ENCODE results near the gene RIC1. TPM values are rescaled to one million over a fixed set of nuclear protein-coding genes. Genes with fewer than 3 reads are reported as not detected.

RIC1 gene
- total RNA-seq, 2 experiments from 2014 or later = 24.7 to 26.3 TPM

- ChIA-PET POLR2A (interaction anchor here (0.9 to 1.5 kb wide), 2 partner anchors 23 to 194 kb away, joined by 3 read pairs; partner anchors contain the start of gene PLGRKT), CTCF (interaction anchor here (2.3 kb wide), 1 partner anchor 30 kb away, joined by 6 read pairs; no protein-coding TSS in a partner anchor)
- peak overlapping the region; percentile 28 for H3K4me3 Mint-ChIP-seq
These were observed 2.1 kb downstream of the RIC1 start for GRCh38 chr9:5631026-5631425.

GRCh38 chr9:5632540-5632939 lies 3.6 kb downstream of the RIC1 start:
- ChIA-PET CTCF (interaction anchor here (1.1 to 2.3 kb wide), 2 partner anchors 32 to 39 kb away, joined by 3 to 6 read pairs; no protein-coding TSS in a partner anchor), POLR2A (interaction anchor here (0.7 to 1.7 kb wide), 3 partner anchors 30 to 515 kb away, joined by 3 to 4 read pairs (median 3); no protein-coding TSS in a partner anchor)
- ATAC-seq (ENCODE audit: poor library complexity) (no peak), DNase-seq (no peak)
- H3K27me3 Mint-ChIP-seq = no peaks in the 10 kb centered on the region
- no peaks in the 10 kb centered on the region for H3K27me3 ChIP-seq (ENCODE audit: control insufficient read depth in 1 of 2, insufficient read depth in 2 of 2, low read length in 2 of 2)
- no peak overlapping the region for H3K27ac Mint-ChIP-seq
- H3K27ac ChIP-seq (ENCODE audit: low read depth in 1 of 2, low read length in 2 of 2) = no peak overlapping the region
- H3K4me3 Mint-ChIP-seq = no peak overlapping the region
- H3K9me3 Mint-ChIP-seq = peaks cover 8% of the 10 kb centered on the region
- peaks cover 55% of the 10 kb centered on the region for H3K4me1 Mint-ChIP-seq (ENCODE audit: low read depth)
- no peak overlapping the region for H3K4me3 ChIP-seq (ENCODE audit: low read length)
- no peaks in the 10 kb centered on the region for H3K36me3 ChIP-seq (ENCODE audit: insufficient read depth, low read length)
- H3K4me1 ChIP-seq (ENCODE audit: insufficient read depth, low read length) = peaks cover 12% of the 10 kb centered on the region
- H3K9me3 ChIP-seq (ENCODE audit: control insufficient read depth in 1 of 2, insufficient read depth in 1 of 2, low read length in 2 of 2) = peaks cover 0 to 6% of the 10 kb centered on the region in 2 experiments
- intact Hi-C loops (cut with DNase I, micrococcal nuclease) = loop anchor here in 1 of 2 experiments (5.0 kb wide), 3 partner anchors 40 to 385 kb away; partner anchors contain the start of genes ERMP1 and RANBP6
- TF ChIP-seq CTCF (IDR thresholded peaks at IDR 0.05) = no peak
- H3K36me3 Mint-ChIP-seq (ENCODE audit: low read depth) = peaks cover 35% of the 10 kb centered on the region

More at GRCh38 chr9:5631026-5631425, 2.1 kb downstream of the RIC1 start:
- no peak overlapping the region for H3K4me3 ChIP-seq (ENCODE audit: low read length)
- no peak for DNase-seq
- no peaks in the 10 kb centered on the region for H3K27me3 ChIP-seq (ENCODE audit: control insufficient read depth in 1 of 2, insufficient read depth in 2 of 2, low read length in 2 of 2)
- TF ChIP-seq CTCF (IDR thresholded peaks at IDR 0.05) = no peak
- H3K9me3 ChIP-seq (ENCODE audit: control insufficient read depth in 1 of 2, insufficient read depth in 1 of 2, low read length in 2 of 2) = peaks cover 0 to 6% of the 10 kb centered on the region in 2 experiments
- intact Hi-C loops (cut with DNase I, micrococcal nuclease) = loop anchor here in 1 of 2 experiments (5.0 kb wide), 3 partner anchors 41 to 386 kb away; partner anchors contain the start of genes ERMP1 and RANBP6
- Mint-ChIP-seq H3K4me1 (ENCODE audit: low read depth) (peaks cover 65% of the 10 kb centered on the region), H3K36me3 (ENCODE audit: low read depth) (peaks cover 41% of the 10 kb centered on the region), H3K27me3 (no peaks in the 10 kb centered on the region), H3K27ac (no peak overlapping the region), H3K9me3 (peaks cover 6% of the 10 kb centered on the region)
- H3K27ac ChIP-seq (ENCODE audit: low read depth in 1 of 2, low read length in 2 of 2) = no peak overlapping the region
- peaks cover 25% of the 10 kb centered on the region for H3K4me1 ChIP-seq (ENCODE audit: insufficient read depth, low read length)
- no peaks in the 10 kb centered on the region for H3K36me3 ChIP-seq (ENCODE audit: insufficient read depth, low read length)
- ATAC-seq (ENCODE audit: poor library complexity) = no peak

GRCh38 chr9:5633243-5633642 lies 4.3 kb downstream of the RIC1 start:
- Mint-ChIP-seq H3K36me3 (ENCODE audit: low read depth) (peaks cover 37% of the 10 kb centered on the region), H3K9me3 (peaks cover 12% of the 10 kb centered on the region), H3K27ac (no peak overlapping the region), H3K4me1 (ENCODE audit: low read depth) (peaks cover 58% of the 10 kb centered on the region), H3K27me3 (no peaks in the 10 kb centered on the region), H3K4me3 (no peak overlapping the region)
- no peak for TF ChIP-seq CTCF (IDR thresholded peaks at IDR 0.05)
- Histone ChIP-seq H3K36me3 (ENCODE audit: insufficient read depth, low read length) (no peaks in the 10 kb centered on the region), H3K9me3 (ENCODE audit: control insufficient read depth in 1 of 2, insufficient read depth in 1 of 2, low read length in 2 of 2) (peaks cover 0 to 10% of the 10 kb centered on the region in 2 experiments), H3K4me3 (ENCODE audit: low read length) (no peak overlapping the region), H3K27me3 (ENCODE audit: control insufficient read depth in 1 of 2, insufficient read depth in 2 of 2, low read length in 2 of 2) (no peaks in the 10 kb centered on the region), H3K27ac (ENCODE audit: low read depth in 1 of 2, low read length in 2 of 2) (no peak overlapping the region), H3K4me1 (ENCODE audit: insufficient read depth, low read length) (peaks cover 8% of the 10 kb centered on the region)
- intact Hi-C loops (cut with DNase I, micrococcal nuclease) = loop anchor here in 1 of 2 experiments (5.0 kb wide), 3 partner anchors 39 to 384 kb away; partner anchors contain the start of genes ERMP1 and RANBP6
- POLR2A ChIA-PET = interaction anchor here (1.7 kb wide), 1 partner anchor 30 kb away, joined by 4 read pairs; no protein-coding TSS in a partner anchor
- no peak for DNase-seq
- CTCF ChIA-PET = interaction anchor here (2.3 kb wide), 1 partner anchor 33 kb away, joined by 6 read pairs; no protein-coding TSS in a partner anchor
- ATAC-seq (ENCODE audit: poor library complexity) = no peak
